GM19397 (cell line): ENCODE data around the gene PTPRK.
A peak's percentile ranks its signal among the peaks of the same experiment; 100 is the strongest.

ENCODE experiments used
- ATAC-seq: cut with Tn5 transposase; IDR thresholded peaks from one replicate; pipeline ENCODE4 v1.9.1; 2021; ENCODE audit warnings: mild to moderate bottlenecking, moderate library complexity; ENCODE audit not compliant: unreplicated experiment

PTPRK gene

GRCh38 chr6:128099571-128100197 is 420.7 kb downstream of the PTPRK start:
- ATAC-seq: no peak

GRCh38 chr6:128098000-128098581 is 422.3 kb downstream of the PTPRK start:
- no peak for ATAC-seq

- ATAC-seq: no peak
Measured at GRCh38 chr6:128097009-128097408, 423.4 kb downstream of the PTPRK start.

- ATAC-seq: no peak
Measured at GRCh38 chr6:128095362-128095761, 425.0 kb downstream of the PTPRK start.

- ATAC-seq: no peak
Measured at GRCh38 chr6:128079021-128079420, 441.4 kb downstream of the PTPRK start.

GRCh38 chr6:128078276-128078675 is 442.1 kb downstream of the PTPRK start:
- peak; percentile 55 for ATAC-seq

- ATAC-seq: no peak
Measured at GRCh38 chr6:128076843-128077242, 443.6 kb downstream of the PTPRK start.

- no peak for ATAC-seq
Measured at GRCh38 chr6:128074567-128074966, 445.8 kb downstream of the PTPRK start.

- ATAC-seq: no peak
Measured at GRCh38 chr6:128073389-128073788, 447.0 kb downstream of the PTPRK start.

GRCh38 chr6:128071212-128071611 is 449.2 kb downstream of the PTPRK start:
- no peak for ATAC-seq

- ATAC-seq: no peak
Measured at GRCh38 chr6:128070406-128070805, 450.0 kb downstream of the PTPRK start.

GRCh38 chr6:128069188-128069587 is 451.2 kb downstream of the PTPRK start:
- no peak for ATAC-seq

- ATAC-seq: no peak
Measured at GRCh38 chr6:128068119-128068479, 452.3 kb downstream of the PTPRK start.

- no peak for ATAC-seq
Measured at GRCh38 chr6:128067446-128068118, 452.8 kb downstream of the PTPRK start.

- ATAC-seq: no peak
Measured at GRCh38 chr6:128065072-128065471, 455.3 kb downstream of the PTPRK start.

- ATAC-seq: no peak
Measured at GRCh38 chr6:128064540-128064895, 455.9 kb downstream of the PTPRK start.

- no peak for ATAC-seq
Measured at GRCh38 chr6:128063850-128064539, 456.4 kb downstream of the PTPRK start.

GRCh38 chr6:128062882-128063603 is 457.4 kb downstream of the PTPRK start:
- no peak for ATAC-seq

GRCh38 chr6:128057946-128058345 is 462.5 kb downstream of the PTPRK start:
- no peak for ATAC-seq

- ATAC-seq: no peak
Measured at GRCh38 chr6:128057541-128057940, 462.9 kb downstream of the PTPRK start.

- ATAC-seq: no peak
Measured at GRCh38 chr6:128053109-128053508, 467.3 kb downstream of the PTPRK start.
